Measurements from ENCODE around the gene PPP2CA.

GRCh38 chr5:134204575-134204974 is 21.3 kb downstream of the PPP2CA start:
- TF ChIP-seq CTCF (IDR thresholded peaks at IDR 0.05) = no peak
- TF ChIP-seq POLR2A (IDR thresholded peaks at IDR 0.05) = no peak

Data from prostate gland (tissue), 2 donors.